SU-DHL-6 (cell line): ENCODE measurements around the gene SYNGR2.

Experiments
- H2AFZ ChIP-seq: fragments of 200-600 bp; sonication (generic); 2 replicates; pipeline ENCODE4 v1.6.1; 2014; ENCODE audit warnings: low read depth, mild to moderate bottlenecking, moderate library complexity, mixed read lengths, antibody characterized with exemption, low read length; ENCODE audit not compliant: severe bottlenecking
- H3F3A ChIP-seq: fragments of 200-600 bp; shearing (Covaris generic); 2 replicates; pipeline ENCODE4 v1.6.0; 2016; ENCODE audit warnings: antibody characterized with exemption, mild to moderate bottlenecking; ENCODE audit not compliant: insufficient read depth
- H3K27ac ChIP-seq: fragments of 200-600 bp; sonication (generic); 2 replicates; pipeline ENCODE4 v1.5.1; 2016; ENCODE audit warnings: low read depth, mild to moderate bottlenecking, low read length, moderate library complexity, mixed read lengths
- H3K27me3 ChIP-seq: fragments of 200-600 bp; sonication (generic), shearing (Covaris generic); 2 replicates; pipeline ENCODE4 v1.6.0; 2014; ENCODE audit warnings: mild to moderate bottlenecking, low read length
- H3K36me3 ChIP-seq: fragments of 200-600 bp; sonication (generic); 2 replicates; pipeline ENCODE4 v1.6.1; 2014; ENCODE audit warnings: mild to moderate bottlenecking, low read length, mixed read lengths
- H3K4me2 ChIP-seq: fragments of 300-600, 200-600 bp; shearing (Covaris generic), sonication (generic); 2 replicates; pipeline ENCODE4 v1.6.0; 2014; ENCODE audit warnings: low read length, low read depth, mild to moderate bottlenecking; ENCODE audit not compliant: poor library complexity, severe bottlenecking
- H3K4me3 ChIP-seq: fragments of 200-600 bp; sonication (generic); 2 replicates; pipeline ENCODE4 v1.5.1; 2014; ENCODE audit warnings: antibody characterized with exemption, low read length, mild to moderate bottlenecking, mixed read lengths; ENCODE audit not compliant: insufficient read depth, poor library complexity, severe bottlenecking
- H3K79me2 ChIP-seq: fragments of 200-600 bp; sonication (generic); 2 replicates; pipeline ENCODE4 v1.6.1; 2014; ENCODE audit warnings: mild to moderate bottlenecking, low read length, moderate library complexity; ENCODE audit not compliant: insufficient read depth
- H3K9ac ChIP-seq: fragments of 200-600 bp; sonication (generic); 2 replicates; pipeline ENCODE4 v1.7.0; 2014; ENCODE audit warnings: mild to moderate bottlenecking, low read length
- H3K9me2 ChIP-seq: fragments of 200-600 bp; sonication (generic); replicated peaks from 2 replicates; pipeline ENCODE4 v1.6.1; 2014; ENCODE audit warnings: low read length; ENCODE audit not compliant: insufficient read depth
- H3K9me3 ChIP-seq: fragments of 200-600 bp; sonication (generic); 2 replicates; pipeline ENCODE4 v1.6.1; 2014; ENCODE audit warnings: low read length, mixed read lengths; ENCODE audit not compliant: insufficient read depth
- H4K20me1 ChIP-seq: fragments of 200-600 bp; sonication (generic); 2 replicates; pipeline ENCODE4 v1.6.1; 2014; ENCODE audit warnings: low read depth, mild to moderate bottlenecking, antibody characterized with exemption, low read length, moderate library complexity, mixed read lengths
- CTCF ChIP-seq: fragments of 200-600 bp; sonication (generic); IDR thresholded peaks from one replicate; pipeline ENCODE4 v1.5.1; 2017; ENCODE audit warnings: antibody characterized with exemption, mild to moderate bottlenecking, low read length, moderate library complexity; ENCODE audit not compliant: insufficient read depth, poor library complexity, severe bottlenecking
- EZH2phosphoT487 ChIP-seq: fragments of 200-600 bp; sonication (generic), shearing (Covaris generic); conservative IDR thresholded peaks from 2 replicates; pipeline ENCODE4 v1.6.1; 2018; ENCODE audit warnings: mild to moderate bottlenecking, antibody characterized with exemption, low read length, moderate library complexity, mixed read lengths

The SYNGR2 gene

GRCh38 chr17:78141437-78142118 is 26.8 kb upstream of the SYNGR2 start:
- no peak overlapping the region for H3K4me2 ChIP-seq
- no peaks in the 10 kb centered on the region for H3K9me2 ChIP-seq
- TF ChIP-seq EZH2phosphoT487 = no peak
- no peak for TF ChIP-seq CTCF
- no peaks in the 10 kb centered on the region for H3K9me3 ChIP-seq
- H3K79me2 ChIP-seq = no peaks in the 10 kb centered on the region
- no peak overlapping the region for H2AFZ ChIP-seq
- no peaks in the 10 kb centered on the region for H3K27me3 ChIP-seq
- no peak overlapping the region for H3K4me3 ChIP-seq
- H3F3A ChIP-seq = peaks cover 36% of the 10 kb centered on the region
- H3K9ac ChIP-seq = no peak overlapping the region
- H4K20me1 ChIP-seq = no peaks in the 10 kb centered on the region
- no peak overlapping the region for H3K27ac ChIP-seq
- no peaks in the 10 kb centered on the region for H3K36me3 ChIP-seq

GRCh38 chr17:78142119-78142861 is 26.1 kb upstream of the SYNGR2 start:
- peaks cover 35% of the 10 kb centered on the region for H3F3A ChIP-seq
- H2AFZ ChIP-seq = no peak overlapping the region
- no peaks in the 10 kb centered on the region for H3K9me3 ChIP-seq
- no peaks in the 10 kb centered on the region for H3K27me3 ChIP-seq
- H4K20me1 ChIP-seq = no peaks in the 10 kb centered on the region
- no peak overlapping the region for H3K4me2 ChIP-seq
- H3K79me2 ChIP-seq = no peaks in the 10 kb centered on the region
- no peak overlapping the region for H3K4me3 ChIP-seq
- H3K9ac ChIP-seq = no peak overlapping the region
- H3K27ac ChIP-seq = no peak overlapping the region
- no peaks in the 10 kb centered on the region for H3K36me3 ChIP-seq
- no peak for TF ChIP-seq EZH2phosphoT487
- no peak for TF ChIP-seq CTCF
- no peaks in the 10 kb centered on the region for H3K9me2 ChIP-seq

- H4K20me1 ChIP-seq = no peaks in the 10 kb centered on the region
- H3K79me2 ChIP-seq = no peaks in the 10 kb centered on the region
- H3F3A ChIP-seq = peaks cover 35% of the 10 kb centered on the region
- no peaks in the 10 kb centered on the region for H3K36me3 ChIP-seq
- no peaks in the 10 kb centered on the region for H3K9me3 ChIP-seq
- H3K9me2 ChIP-seq = no peaks in the 10 kb centered on the region
- no peaks in the 10 kb centered on the region for H3K27me3 ChIP-seq
- no peak overlapping the region for H3K4me2 ChIP-seq
- no peak for TF ChIP-seq CTCF
- TF ChIP-seq EZH2phosphoT487 = no peak
- H3K9ac ChIP-seq = no peak overlapping the region
- no peak overlapping the region for H3K4me3 ChIP-seq
- no peak overlapping the region for H2AFZ ChIP-seq
- H3K27ac ChIP-seq = peak overlapping the region; percentile 55; the same call in 1 of the 2 replicates
These were observed 24.9 kb upstream of the SYNGR2 start for GRCh38 chr17:78143214-78144146.
